Cerebellar nuclear complex (tissue), 1 donor: ENCODE data around the gene DNAJB4.
"Not testable (repeated sequence)": the region's sequence is repeated elsewhere in the genome, so short reads cannot be mapped to it uniquely, and the experiment has no call there.

ENCODE experiments used
- DNase-seq, 2 experiments: peaks; one replicate each; lab custom pipeline; 2025; lab: John Stamatoyannopoulos, UW

Gene DNAJB4

DNA sequence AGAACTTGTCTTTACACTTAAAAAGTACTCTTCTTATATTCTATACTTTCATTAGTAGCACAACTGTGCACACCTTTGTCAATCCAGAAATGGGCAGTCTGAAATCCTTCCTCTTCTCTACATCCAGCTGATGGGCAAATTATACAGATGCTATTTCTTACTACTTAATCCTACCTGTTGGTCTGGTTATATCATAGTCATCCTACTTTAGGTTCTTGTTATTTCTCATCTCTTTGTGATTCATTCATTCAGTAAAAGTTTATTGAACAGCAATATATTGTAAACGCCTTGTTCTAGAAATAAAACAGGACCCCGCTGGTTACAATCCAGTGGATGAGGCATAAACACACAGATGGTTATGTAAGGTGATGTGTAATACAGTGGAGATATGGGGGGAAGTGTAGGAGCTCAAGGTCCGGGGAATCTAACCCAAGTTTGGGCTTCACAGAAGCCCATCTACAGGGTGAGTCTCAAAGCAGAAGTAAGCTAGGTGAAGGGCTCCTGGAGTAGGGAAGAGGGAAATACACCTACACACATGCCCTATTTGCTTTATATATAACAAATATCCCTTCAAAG is 14.0 kb upstream of the DNAJB4 start:
- DNase-seq, result no peak

- DNase-seq, result no peak
These were observed 13.1 kb upstream of the DNAJB4 start for GRCh38 chr1:77991638-77992037.

- DNase-seq, result no peak
These were observed 10.5 kb upstream of the DNAJB4 start for GRCh38 chr1:77994117-77994705.

DNA sequence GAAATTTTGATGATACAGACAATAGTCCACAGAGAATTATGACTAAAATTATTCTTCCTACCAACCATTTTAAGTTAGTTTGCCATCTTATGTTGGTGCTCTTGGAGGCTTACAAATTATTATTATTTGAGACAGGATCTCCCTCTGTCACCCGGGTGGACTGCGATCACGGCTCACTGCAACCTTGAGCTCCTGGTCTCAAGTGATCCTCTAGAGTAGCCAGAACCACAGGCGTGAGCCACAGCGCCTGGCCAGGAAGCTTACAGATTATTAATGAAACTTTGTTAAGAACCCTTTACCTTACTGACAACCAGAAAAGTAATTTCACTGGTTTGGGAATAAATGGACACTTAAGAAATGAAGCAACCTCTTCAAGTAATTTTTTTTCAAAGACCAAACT is 8.0 kb upstream of the DNAJB4 start:
- no peak for DNase-seq

- DNase-seq, result not testable (repeated sequence)
These were observed 4.2 kb upstream of the DNAJB4 start for GRCh38 chr1:78000536-78000935.

- no peak for DNase-seq
These were observed 1.5 kb upstream of the DNAJB4 start for GRCh38 chr1:78003070-78003746.

GRCh38 chr1:78003882-78004718 is 639 bp upstream of the DNAJB4 start:
- peak in 1 of 2 experiments; percentile 9 for DNase-seq

- DNase-seq, result no peak
These were observed 646 bp downstream of the DNAJB4 start for GRCh38 chr1:78005448-78005722.

DNA sequence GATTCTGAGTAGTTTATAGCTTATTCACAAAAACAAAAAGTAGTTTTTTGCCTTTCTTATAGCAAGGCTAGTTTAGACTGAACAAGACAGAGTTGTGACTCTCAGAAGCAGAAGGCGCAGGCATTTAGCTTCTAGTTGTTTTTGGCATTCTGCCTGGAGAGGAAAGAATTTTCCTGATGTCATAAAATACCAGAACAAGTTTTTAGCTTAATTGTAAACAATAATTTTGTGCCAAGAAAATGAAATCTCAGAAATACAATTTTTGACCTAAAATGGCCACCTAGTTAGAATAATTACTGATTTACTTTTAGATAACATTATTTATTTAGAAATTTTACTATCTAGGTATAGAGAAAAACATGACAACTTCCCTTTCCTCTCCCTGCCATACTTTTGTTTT is 1.0 kb downstream of the DNAJB4 start:
- peak in 1 of 2 experiments; percentile 25 for DNase-seq

- DNase-seq, result no peak
These were observed 1.8 kb downstream of the DNAJB4 start for GRCh38 chr1:78006521-78006920.

DNA sequence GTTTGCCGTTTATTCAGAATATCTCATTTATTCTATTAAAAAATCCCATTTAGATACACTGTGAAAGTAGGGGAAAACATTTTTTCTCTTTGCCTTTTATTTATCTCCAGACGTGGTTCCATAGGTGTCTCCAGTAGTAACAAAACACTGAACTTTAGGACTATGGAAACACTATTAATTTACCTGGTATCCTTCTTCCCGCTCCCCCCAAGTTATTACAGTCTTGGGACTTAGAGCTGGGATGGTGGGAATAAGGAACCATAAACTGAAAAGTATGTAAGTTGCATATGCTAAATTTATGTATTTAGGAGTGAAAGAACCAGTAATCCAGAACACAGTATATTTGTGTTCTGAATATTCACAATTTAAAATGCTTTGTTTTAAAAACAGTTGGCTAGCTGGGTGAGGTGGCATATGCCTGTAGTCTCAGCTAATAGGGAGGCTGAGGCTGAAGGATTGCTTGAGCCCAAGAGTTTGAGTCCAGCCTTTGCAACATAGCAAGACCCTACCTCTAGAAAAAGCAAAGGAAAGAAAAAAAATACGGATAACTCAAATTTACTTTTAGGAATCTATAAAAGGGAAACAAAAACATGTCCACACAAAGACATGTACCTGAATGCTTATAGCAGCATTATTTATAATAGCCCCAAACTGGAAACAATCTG is 3.1 kb downstream of the DNAJB4 start:
- DNase-seq, result no peak

DNA sequence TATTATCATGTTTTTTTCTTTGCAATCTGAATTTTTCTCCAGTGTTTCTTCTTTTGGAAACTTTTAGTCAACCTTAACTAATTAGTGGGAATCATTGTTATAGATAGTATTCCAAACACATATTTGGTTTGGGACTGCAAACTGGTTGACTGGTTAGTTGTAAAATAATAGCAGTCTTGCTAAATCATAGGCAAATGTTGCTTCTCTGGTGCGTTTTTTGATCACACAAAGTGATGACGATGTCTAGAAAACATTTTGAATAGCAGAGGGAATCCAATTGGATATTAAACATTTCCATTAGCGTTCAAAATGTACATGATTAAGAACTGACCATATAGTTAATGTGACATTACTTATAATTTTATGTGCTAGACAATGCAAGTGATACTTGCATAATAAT is 4.5 kb downstream of the DNAJB4 start:
- DNase-seq, result no peak

- DNase-seq, result no peak
These were observed 5.1 kb downstream of the DNAJB4 start for GRCh38 chr1:78009836-78010235.

GRCh38 chr1:78011050-78011449 is 6.3 kb downstream of the DNAJB4 start:
- no peak for DNase-seq

DNA sequence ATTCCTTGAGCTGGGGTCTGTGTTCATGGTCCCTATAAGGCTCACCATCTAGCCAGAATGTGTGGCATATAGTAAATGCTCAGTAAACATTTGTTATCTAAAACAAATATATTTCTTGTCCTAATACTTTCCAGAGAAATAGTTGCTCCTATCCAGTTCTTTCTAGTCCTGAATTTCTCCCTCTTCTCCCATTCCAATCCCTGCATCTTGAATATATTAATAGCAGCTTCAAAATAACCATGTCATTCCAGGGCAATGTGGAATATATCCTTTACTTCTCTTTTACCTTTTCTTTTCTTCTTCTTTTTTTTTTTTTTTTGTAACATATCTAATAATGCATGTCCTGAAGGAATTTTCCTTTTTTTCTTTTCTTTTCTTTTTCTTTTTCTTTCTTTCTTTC is 10.4 kb downstream of the DNAJB4 start:
- no peak for DNase-seq

- no peak for DNase-seq
These were observed 14.3 kb downstream of the DNAJB4 start for GRCh38 chr1:78019024-78019423.

GRCh38 chr1:78021134-78021533 is 16.4 kb downstream of the DNAJB4 start:
- DNase-seq, result not testable (repeated sequence)

DNA sequence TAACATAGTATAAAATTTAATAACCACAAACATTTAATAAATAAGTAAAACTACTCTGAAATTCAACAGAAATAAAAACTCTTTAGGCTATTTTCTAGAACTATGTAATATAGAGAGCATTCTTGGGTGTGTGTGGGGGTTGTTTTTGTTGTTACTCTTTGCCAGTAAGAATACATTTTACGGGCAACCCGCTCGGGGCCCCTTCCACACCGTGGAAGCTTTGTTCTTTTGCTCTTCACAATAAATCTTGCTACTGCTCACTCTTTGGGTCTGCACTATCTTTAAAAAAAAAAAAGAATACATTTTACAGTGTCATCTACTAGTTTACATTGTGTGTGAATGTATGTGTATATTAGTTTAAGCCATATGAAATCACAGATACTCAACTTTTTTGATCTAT is 25.1 kb downstream of the DNAJB4 start:
- DNase-seq, result no peak

DNA sequence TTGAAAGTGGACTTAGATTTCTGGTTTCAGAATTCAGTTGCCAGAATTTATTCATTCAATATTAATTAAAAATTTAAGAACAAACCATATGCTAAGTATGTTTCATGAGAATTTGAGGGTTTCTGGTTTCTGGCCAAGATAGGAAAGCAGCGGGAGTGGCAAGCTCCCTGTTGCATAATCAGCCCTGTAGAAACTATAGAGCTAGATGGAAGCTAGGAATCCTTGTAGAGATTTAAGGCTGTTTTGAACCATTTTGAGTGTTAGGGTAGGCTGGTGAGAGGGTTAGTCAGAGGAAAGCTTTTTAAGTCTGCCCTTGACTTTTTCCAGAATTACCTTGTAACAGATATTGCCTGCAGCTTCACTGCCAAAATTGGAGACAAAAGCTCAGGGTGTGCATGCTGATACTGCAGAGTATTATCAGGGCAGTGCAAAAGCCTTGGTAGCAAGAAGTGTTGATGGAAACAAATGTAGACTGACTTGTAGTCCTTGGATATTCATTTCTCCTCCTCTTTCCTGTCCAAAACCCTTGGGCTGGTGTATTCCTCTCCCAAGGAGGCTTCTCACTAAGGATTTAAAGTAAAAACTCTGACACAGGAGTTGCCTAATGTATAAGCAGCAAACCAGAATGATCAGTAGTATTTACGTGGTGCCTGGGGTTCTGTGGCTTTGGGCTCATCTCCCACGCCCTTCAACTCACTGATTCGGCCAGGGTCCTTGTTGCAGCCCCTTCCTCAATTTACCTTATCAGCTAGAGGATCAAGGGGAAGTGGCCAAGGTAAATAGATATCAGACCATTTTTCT is 28.5 kb downstream of the DNAJB4 start:
- no peak for DNase-seq

- no peak for DNase-seq
These were observed 29.0 kb downstream of the DNAJB4 start for GRCh38 chr1:78033797-78034172.

DNA sequence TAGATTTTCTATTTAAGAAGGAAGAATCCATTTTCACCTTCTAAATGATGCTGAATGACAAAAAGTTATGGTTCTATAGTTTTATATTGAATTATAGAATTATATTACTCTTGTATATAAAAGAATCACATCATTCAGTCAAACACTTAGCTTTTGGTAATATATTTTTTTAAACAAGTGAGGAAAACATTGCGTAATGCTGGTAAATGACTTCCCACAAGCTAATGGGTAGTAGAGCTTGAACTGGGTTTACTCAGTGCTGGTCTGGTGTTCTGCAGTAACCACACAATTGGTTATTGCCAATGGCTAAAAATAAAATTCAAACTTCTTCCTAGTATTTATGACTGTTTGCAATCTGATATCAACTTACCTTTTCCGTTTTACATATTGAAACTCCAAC is 30.4 kb downstream of the DNAJB4 start:
- no peak for DNase-seq

GRCh38 chr1:78036450-78036849 is 31.7 kb downstream of the DNAJB4 start:
- no peak for DNase-seq
